COR-L47 (cell line): ENCODE data around the gene TEX264.
A peak's percentile ranks its signal among the peaks of the same experiment; 100 is the strongest.
"Not testable (repeated sequence)": the region's sequence is repeated elsewhere in the genome, so short reads cannot be mapped to it uniquely, and the experiment has no call there.

Experiments used
- DNase-seq: peaks from one replicate; lab custom pipeline; 2025; lab: John Stamatoyannopoulos, UW

The TEX264 gene

DNA sequence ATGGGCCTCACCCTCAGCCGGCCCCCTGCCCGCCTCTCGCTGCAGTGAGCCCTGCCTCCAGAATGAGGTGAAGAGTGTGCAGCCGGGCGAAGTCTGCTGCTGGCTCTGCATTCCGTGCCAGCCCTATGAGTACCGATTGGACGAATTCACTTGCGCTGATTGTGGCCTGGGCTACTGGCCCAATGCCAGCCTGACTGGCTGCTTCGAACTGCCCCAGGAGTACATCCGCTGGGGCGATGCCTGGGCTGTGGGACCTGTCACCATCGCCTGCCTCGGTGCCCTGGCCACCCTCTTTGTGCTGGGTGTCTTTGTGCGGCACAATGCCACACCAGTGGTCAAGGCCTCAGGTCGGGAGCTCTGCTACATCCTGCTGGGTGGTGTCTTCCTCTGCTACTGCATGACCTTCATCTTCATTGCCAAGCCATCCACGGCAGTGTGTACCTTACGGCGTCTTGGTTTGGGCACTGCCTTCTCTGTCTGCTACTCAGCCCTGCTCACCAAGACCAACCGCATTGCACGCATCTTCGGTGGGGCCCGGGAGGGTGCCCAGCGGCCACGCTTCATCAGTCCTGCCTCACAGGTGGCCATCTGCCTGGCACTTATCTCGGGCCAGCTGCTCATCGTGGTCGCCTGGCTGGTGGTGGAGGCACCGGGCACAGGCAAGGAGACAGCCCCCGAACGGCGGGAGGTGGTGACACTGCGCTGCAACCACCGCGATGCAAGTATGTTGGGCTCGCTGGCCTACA is 44.4 kb downstream of the TEX264 start:
- DNase-seq = no peak

DNA sequence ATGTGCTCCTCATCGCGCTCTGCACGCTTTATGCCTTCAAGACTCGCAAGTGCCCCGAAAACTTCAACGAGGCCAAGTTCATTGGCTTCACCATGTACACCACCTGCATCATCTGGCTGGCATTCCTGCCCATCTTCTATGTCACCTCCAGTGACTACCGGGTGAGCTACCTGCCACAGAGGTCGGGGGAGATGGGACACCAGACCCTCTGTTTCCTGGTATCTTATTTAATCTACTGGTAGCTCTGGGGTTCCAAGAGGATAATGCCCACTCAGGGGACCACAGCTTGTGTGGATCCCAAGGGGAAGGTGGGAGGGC is 44.9 kb downstream of the TEX264 start:
- no peak for DNase-seq

DNA sequence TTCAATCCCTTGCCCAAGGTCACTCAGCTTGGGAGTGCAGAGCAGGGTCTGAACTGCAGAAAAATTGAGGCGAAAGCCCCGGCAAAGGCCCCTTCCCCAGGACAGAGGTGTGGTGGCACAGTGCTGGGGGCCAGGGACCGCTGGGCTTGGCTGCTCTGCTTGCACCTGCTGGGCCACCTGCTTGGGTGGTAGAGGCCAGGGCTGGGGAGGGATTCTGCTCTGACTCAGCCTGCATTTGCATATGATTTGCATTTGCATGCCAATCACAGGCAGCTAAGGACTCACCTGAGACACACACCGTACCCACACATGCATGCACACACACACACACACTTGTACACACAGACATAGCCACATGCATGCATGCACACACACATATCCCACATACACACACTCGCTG is 45.8 kb downstream of the TEX264 start:
- no peak for DNase-seq

DNA sequence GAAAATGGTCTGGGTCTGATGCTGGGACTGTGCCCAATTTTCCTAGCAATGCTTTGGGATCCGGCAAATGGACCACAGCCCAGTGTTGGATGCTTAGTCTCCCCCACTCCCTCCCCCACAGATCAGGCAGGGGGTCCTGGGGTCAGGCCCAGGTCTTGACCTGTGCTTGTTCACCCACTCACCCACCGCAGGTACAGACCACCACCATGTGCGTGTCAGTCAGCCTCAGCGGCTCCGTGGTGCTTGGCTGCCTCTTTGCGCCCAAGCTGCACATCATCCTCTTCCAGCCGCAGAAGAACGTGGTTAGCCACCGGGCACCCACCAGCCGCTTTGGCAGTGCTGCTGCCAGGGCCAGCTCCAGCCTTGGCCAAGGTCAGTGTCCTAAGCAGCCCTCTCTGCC is 46.4 kb downstream of the TEX264 start:
- no peak for DNase-seq

- DNase-seq = no peak
Measured at GRCh38 chr3:51717947-51718346, 46.9 kb downstream of the TEX264 start.

GRCh38 chr3:51718547-51719409 is 47.7 kb downstream of the TEX264 start:
- peak; percentile 63 for DNase-seq

DNA sequence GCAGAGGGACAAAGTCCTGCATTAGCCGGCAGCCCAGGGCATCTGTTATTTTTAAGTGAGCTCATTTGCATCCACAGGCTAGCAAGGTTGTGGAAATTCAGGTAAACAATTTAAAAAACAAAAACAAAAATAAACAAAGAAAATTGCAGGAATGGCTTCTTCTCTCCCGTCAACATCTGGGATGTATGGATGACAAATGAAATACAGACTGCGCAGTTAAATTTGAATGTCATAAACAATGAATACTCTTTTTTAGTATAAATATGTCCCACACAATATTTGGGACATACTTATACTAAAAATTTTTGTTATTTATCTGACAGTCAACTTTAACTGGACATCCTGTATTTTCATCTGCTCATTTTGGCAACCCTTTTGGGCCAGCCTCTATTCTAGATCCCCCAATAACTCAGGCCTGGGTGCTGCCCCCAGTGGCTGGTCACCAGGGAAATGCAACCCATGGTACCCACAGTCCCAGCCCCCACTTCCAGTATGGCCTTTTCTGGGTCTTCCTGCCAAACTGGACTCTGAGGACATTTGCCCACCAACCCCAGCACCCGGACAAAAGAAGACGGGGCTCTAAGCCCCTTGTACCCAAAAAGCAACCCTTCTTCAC is 48.5 kb downstream of the TEX264 start:
- DNase-seq = no peak

GRCh38 chr3:51720292-51721061 is 49.4 kb downstream of the TEX264 start:
- no peak for DNase-seq

GRCh38 chr3:51721062-51721745 is 50.2 kb downstream of the TEX264 start:
- no peak for DNase-seq

- DNase-seq = no peak
Measured at GRCh38 chr3:51722362-51722761, 51.3 kb downstream of the TEX264 start.

- DNase-seq = no peak
Measured at GRCh38 chr3:51727500-51727899, 56.4 kb downstream of the TEX264 start.

DNA sequence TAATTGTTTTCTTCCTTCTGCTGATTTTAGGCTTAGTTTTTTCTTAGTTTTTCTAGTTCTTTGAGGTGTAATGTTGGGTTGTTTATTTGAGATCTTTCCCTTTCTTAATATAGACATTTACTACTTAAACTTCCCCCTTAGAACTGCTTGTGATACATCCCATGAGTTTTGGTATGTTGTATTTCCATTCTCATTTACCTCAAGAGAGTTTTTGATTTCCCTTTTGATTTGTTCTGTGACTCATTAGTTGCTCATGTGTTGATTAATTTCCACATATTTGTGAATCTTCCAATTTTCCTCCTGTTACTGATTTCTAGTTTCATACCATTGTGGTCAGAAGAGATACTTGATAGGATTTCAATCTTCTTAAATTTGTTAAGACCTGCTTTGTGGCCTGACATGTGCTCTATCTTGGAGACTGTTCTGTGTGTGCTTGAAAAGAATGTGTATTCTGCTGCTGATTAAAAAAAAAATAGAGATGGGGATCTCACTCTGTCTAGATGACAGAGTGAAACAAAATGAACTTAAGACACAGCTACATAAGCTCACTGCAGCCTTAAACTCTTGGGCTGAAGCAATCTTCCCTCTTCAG is 58.1 kb downstream of the TEX264 start:
- DNase-seq = no peak

- no peak for DNase-seq
Measured at GRCh38 chr3:51733859-51734571, 63.0 kb downstream of the TEX264 start.

DNA sequence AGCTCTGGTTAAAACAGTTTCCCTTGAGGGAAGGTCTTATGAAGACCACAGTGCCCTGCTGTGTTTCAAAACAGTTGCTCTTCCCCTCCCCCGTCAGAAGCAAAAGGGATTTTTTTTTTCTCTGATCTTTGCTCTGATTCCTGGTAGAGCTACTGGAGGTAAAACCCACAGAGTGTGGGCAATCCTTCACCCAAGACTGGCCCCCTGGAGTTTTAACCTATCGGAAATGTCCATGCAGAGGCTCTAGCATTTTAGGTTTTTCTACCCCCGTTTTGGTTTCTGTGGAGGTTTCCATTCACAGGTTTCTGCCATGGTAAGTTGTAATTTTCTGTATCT is 63.5 kb downstream of the TEX264 start:
- no peak for DNase-seq

GRCh38 chr3:51735039-51735438 is 64.0 kb downstream of the TEX264 start:
- DNase-seq = no peak

GRCh38 chr3:51735950-51736349 is 64.9 kb downstream of the TEX264 start:
- DNase-seq = no peak

DNA sequence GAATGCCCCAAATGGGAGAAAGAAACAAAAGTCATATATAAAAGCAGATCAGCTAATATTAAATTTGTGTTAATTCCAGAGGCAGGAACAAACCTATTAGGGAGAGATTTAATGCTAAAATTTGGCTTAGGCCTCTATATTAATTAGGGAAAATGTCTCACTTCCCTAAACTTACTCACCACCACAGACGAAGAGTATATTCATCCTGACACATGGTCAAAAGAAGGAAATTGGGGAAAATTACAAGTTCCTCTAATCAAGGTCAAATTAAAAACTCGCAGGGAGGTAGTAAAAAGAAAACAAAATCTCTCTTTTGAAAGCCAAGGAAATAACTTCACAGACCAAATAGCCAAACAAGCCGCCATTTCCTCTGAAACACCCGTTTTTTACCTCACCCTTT is 68.1 kb downstream of the TEX264 start:
- no peak for DNase-seq

GRCh38 chr3:51742320-51742719 is 71.3 kb downstream of the TEX264 start:
- DNase-seq = not testable (repeated sequence)

- DNase-seq = not testable (repeated sequence)
Measured at GRCh38 chr3:51742978-51743377, 71.9 kb downstream of the TEX264 start.

- DNase-seq = no peak
Measured at GRCh38 chr3:51747840-51748239, 76.8 kb downstream of the TEX264 start.

DNA sequence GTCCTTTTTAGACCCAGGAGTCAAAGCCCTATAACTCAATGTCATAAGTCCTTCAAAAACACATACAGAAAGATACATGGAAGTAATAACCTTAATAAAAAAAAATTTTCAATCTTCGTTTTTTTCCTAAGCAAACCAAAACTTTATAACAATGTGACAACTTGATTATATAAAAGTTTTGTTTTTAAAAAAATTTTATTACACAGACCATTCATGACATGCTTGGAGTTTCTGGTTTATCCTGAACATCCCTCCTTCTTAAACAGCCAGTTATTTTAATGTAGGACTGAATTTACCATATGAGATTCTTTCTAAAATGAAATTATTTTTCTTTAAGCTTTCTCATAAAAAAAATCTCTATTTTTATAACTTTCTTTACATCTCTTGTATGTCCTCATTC is 77.3 kb downstream of the TEX264 start:
- no peak for DNase-seq
